RPMI8226 (cell line): Measurements from ENCODE around the gene FLNB.

Experiments used
- DNase-seq: peaks from one replicate; pipeline ENCODE4 v3.0.0-alpha.2; 2015

Gene FLNB

DNA sequence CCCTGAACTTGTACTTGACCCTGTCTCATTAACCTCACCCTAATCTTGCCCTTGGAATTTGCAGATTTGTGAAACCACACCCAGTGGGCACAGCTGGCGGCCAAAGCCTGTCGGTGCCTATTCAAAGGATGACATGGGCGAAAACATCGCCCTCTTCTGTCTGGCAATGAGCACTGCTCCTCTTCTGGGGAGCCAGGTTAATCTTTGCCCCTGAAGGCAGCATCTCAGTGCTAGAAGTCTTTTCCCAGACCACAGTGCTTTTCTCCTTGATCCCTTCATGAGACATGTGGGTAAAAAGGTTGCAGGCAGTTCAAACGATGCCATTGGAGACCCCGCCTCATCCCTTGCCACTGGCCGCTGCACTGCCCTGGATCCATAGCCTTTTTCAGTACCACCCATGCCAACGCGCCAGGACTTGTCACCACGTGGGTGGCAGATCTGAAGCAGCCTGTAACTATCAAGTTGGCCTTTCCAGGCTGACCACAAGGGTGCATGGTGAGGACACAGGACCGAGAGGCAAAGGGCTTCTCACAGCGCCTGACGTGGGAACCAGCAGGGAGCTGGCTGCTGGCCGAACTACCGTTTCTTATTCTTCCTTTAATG, 209.1 kb downstream of the FLNB start:
- DNase-seq, result peak; percentile 91

DNA sequence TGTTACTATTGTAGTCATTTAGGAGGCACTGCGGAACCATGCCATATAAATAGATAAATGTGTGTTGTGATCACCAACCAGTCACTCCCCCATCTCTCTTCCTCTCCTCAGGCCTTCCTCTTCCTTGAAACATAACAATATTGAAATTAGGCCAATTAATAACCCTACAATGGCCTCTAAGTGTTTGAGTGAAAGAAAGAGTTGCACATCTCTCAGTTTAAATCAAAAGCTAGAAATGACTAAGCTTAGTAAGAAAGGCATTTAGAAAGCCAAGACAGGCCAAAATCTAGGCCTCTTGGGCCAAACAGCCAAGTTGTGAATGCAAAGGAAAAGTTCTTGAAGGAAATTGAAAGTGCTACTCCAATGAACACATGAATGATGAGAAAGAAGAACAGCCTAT, 210.7 kb downstream of the FLNB start:
- no peak for DNase-seq
